K562 (cell line): ENCODE data around the gene EFCAB8.

Source experiments
- ETS2 ChIP-seq: IDR thresholded peaks from 2 replicates; pipeline ENCODE4 v1.6.1; 2016; ENCODE audit warnings: borderline replicate concordance, missing genetic modification characterization, mild to moderate bottlenecking, moderate library complexity, missing compliant biosample characterization; ENCODE audit not compliant: poor library complexity, severe bottlenecking
- KLF16 ChIP-seq: IDR thresholded peaks from 2 replicates; pipeline ENCODE4 v1.6.1; 2016; ENCODE audit warnings: antibody characterized with exemption
- RAD21 ChIP-seq, 2 experiments: fragments of 250-450 bp in 1 of 2; fragments of 450-650 bp in 1 of 2; sonication (Bioruptor Pico) in 1 of 2; formaldehyde crosslinking in 1 of 2; IDR thresholded peaks in 1 of 2; conservative IDR thresholded peaks in 1 of 2; 2 replicates each; pipeline versions ENCODE4 v1.4.0 to v1.8.0; 2020 to 2022; ENCODE audit warnings: mild to moderate bottlenecking in 2 of 2, moderate library complexity in 1 of 2
- TCF7 ChIP-seq: sonication (generic); IDR thresholded peaks from 2 replicates; pipeline ENCODE4 v1.6.1; 2016; ENCODE audit warnings: antibody characterized with exemption, borderline replicate concordance

- TF ChIP-seq KLF16 (no peak), TCF7 (no peak), ETS2 (tag) (no peak), RAD21 (CRISPR knock-in tag; conservative IDR thresholded peaks at IDR 0.05 in 1 of 2, IDR thresholded peaks at IDR 0.05 in 1 of 2) (no peak)
Observed at GRCh38 chr20:32903666-32904175, 45.0 kb downstream of the EFCAB8 start.
